Frontal cortex (tissue), 4 donors: ENCODE data around the gene XXYLT1. TPM values are rescaled to one million over a fixed set of nuclear protein-coding genes. Genes with fewer than 3 reads are reported as not detected.
A peak's percentile ranks its signal among the peaks of the same experiment; 100 is the strongest.
"Not testable (repeated sequence)": the region's sequence is repeated elsewhere in the genome, so short reads cannot be mapped to it uniquely, and the experiment has no call there.

Experiments used
- DNase-seq, 2 donors: peaks; one replicate each; pipeline ENCODE4 v3.0.0; 2012; ENCODE audit warnings: low spot score in 2 of 2
- FAIRE-seq: peaks from 2 replicates; lab custom pipeline; 2012; peaks lifted over from hg19 to GRCh38; lab: Jason Lieb, UNC
- total RNA-seq: library from RNA; depleted of rRNA; stranded (reverse); fragments of >200 nt; gene quantifications from one replicate; pipeline ENCODE4 v1.2.3, GENCODE V29; 2014
- donor health status: control.
- donor health status: control.
- donor health status: control.

The XXYLT1 gene
- total RNA-seq, 1 donor from 2014 or later: 23.6 TPM

DNA sequence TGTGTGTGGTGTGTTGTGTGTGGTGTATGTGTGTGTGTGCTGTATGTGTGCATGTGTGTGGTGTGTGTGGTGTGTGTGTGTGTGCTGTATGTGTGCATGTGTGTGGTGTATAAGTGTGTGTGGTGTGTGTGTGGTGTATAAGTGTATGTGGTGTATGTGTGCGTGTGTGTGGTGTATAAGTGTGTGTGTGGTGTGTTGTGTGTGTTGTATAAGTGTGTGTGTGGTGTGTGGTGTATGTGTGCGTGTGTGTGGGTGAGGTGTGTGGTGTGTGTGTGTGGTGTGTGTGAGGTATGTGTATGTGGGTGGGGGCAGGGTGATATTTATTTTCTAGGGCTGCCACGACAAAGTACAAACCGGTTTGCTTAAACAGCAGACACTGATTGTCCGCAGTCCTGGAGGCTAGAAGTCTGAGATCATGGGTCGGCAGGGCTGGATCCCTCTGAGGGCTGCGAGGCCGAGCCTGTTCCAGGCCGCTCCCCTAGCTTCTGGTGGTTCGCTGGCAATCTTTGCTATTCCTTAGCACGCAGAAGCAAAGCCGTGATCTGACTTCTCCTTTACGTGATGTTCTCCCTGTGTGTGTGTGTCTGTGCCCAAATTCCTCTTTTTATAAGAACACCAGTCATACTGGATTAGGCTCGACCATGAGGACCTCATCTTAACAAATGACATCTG, 160.2 kb downstream of the XXYLT1 start:
- DNase-seq: no peak
- no peak for FAIRE-seq

DNA sequence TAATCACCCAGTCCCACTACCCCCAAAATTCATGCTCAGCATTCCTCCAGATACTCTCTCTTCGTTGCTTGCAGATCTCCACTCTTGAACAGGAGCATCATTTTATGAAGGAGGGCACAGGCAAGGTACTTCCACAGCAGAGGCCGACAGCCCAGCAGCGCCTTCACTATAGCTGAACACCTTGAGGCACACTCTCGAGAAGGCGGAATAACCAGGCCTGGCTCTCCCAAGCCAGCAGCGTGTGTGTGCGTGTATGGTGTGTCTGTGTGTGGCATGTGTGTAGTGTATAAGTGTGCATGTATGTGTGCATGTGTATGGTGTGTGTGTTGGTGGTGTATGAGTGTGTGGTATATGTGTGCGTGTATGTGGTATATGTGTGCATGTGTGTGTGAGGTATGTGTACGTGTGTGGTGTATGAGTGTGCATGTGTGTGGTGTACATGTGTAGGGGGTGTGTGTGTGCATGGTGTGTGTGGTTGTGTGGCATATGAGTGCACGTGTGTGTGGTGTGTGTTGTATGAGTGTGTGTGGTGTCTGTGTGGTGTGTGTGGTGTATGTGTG, 161.8 kb downstream of the XXYLT1 start:
- DNase-seq: no peak
- FAIRE-seq: no peak

DNA sequence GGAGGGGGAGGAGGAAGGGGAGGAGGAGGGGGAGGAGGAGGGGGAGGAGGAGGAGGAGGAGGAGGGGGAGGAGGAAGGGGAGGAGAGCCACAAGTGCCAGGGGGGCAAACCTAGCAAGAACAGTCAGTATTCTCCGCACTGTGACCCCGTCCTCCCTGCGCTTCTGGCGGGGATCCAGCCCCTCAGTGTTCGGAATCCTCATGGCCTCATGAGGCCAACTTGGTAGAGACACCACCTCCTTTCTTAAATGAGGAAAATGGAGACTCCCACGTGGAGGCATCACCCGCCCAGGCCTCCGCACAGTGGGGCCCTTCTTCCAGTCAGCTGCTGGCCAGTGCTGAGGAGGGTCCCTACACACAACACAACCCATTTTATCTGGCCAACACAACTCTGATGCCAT, 163.4 kb downstream of the XXYLT1 start:
- no peak for FAIRE-seq
- no peak for DNase-seq

DNA sequence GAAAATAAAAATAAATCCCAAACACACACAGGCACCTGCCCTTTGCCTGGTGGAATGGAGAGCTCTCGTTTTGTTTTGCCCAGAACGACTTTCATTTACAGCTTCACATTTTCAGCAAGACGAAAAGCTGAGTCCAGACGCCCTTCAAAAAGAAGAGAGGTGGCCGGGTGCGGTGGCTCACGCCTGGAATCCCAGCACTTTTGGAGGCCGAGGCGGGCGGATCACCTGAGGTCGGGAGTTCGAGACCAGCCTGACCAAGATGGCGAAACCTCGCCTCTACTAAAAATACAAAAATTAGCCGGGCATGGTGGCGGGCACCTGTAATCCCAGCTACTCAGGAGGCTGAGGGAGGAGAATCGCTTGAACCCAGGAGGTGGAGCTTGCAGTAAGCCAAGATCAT, 163.9 kb downstream of the XXYLT1 start:
- not testable (repeated sequence) for FAIRE-seq

DNA sequence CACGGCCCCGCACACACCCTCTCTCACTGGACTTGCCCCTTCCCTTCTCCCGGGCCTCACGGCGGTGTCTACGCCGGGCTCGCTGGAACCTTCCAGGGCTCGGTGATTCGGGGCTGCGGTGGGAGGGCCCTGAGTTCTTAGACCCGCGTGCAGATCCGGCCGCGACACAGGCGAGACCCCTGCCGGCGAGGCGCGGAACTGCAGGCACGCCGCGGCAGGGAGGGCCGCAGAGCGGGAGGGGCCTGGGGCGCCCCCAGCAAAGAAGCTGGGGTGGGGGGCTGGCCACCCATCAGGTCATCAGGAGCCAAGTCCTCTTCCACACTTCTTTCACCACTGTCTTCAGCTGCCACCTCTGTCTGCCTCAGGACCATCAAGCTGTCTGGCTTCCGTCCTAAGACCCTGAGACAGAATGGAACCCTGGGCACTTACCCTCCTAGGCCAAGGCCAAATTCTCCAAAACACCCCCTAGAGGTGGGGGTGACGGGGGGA, 164.5 kb downstream of the XXYLT1 start:
- peak; percentile 77 to 85 for DNase-seq
- FAIRE-seq: no peak

More for the DNA sequence above, 163.9 kb downstream of the XXYLT1 start:
- DNase-seq: not testable (repeated sequence)

DNA sequence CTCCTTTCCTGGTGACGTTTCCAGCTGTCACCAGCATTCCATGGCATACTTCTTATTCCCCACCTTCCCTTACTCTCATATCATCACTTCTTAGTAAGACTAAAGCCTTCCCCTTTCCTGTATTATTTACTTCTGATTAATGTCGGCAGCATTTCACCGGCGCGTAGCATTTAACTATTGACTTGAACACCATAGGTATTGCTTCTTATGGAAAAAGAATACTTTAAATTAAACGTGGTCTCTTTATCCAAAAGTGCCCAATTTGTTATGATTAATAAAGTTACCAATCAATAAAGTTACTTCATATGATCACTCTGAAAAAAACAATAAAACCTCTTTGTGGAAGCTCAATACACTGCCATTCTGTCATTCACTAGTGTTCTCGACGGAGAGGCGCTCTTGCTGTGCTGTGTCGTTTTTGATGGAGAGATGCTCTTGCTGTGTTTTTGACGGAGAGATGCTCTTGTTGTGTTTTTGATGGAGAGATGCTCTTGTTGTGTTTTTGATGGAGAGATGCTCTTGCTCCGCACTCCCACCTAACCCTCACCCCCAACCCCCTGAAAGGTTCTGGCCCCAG, 165.0 kb downstream of the XXYLT1 start:
- FAIRE-seq: no peak
- DNase-seq: no peak

DNA sequence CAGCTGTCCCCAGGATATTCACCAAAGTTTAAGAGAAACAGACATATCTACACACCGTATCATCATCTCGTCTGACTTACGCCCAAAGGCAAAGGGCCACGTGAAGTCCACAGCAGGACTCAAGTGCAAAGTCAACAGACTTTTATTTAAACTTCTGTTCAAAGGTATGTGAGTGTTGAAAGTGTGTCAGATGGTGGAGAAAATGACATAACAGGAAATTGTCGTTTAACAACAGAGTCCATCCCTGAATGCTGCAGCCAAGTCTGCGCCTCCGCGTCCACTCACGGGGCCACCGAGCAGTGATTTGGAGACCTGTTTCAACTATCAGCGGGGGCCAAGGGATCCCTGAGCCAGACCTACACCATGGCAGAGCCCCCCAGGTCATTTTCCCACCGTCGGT, 165.6 kb downstream of the XXYLT1 start:
- no peak for FAIRE-seq
- no peak for DNase-seq

DNA sequence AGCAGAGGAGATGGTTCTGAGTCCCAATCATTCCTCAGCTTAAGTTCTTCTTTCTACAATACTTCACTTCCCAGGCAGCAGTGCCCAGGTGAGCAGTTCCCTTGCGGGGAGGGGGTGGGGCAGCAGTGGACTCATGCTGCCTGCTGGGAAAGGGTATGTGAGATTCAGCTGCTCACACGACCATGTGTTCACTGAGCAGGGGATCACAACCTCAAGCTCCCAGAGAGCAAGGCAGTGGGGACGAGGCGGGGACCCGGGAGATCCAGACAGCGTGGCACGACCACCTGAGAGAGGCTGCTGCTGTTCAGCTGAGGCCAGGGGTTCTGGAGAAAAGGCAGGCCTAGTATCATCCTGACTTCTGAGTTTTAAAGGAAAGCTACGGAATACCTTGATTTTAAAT, 166.6 kb downstream of the XXYLT1 start:
- no peak for DNase-seq

DNA sequence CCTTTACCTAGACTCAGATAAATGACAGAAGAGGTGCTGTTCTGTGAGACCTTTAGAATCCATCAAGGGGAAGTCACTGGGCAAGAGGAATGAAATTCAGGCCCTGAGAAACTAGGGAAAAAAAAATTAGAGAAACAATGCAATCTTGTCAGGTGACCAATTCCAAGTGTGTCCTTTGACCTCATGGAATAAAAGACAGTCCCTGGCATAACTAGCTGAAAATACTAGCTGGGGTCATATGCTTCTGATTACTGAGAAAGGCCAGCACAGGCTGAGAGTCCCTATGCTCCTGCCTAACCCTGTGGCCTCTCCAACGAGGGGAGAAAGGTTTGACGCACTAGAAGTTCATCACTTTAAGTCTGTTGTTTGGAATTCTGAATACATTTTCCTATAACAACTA, 167.3 kb downstream of the XXYLT1 start:
- FAIRE-seq (no peak), DNase-seq (no peak)

More for the DNA sequence above, 166.6 kb downstream of the XXYLT1 start:
- no peak for FAIRE-seq

DNA sequence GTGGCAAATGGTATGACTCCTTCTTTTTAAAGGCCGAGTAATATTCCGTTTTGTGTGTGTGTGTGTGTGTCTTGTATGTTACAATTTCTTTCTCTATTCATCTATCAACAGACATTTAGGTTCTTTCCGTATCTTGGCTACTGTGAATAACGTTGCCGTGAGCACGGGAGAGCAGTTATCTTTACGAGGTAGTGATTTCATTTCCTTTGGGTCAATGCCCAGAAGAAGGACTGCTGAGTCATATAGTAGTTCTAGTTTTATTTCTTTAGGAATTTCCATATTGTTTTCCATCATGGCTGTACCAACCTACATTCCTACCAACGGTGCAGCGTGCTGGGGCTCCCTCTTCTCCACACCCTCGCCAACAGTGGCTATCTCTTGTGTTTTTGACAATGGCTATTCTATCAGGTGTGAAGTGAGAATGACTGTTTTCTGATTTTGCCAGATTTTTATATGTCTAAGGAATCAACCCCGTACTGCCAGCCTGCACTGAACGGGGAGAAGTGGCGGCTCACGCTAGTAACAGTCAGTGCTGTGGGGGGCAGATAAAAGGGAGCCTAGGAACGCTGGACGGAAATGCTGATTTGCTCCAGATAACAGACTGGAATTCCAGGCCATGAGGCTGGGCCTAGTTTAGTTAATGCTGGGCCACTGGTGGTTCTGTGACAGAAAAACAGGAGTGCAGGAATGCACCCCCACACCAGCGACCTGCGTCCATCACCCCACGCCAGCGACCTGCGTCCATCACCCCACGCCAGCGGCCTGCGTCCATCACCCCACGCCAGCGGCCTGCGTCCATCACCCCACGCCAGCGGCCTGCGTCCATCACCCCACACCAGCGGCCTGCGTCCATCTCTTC, 168.1 kb downstream of the XXYLT1 start:
- DNase-seq: no peak
- FAIRE-seq: no peak

DNA sequence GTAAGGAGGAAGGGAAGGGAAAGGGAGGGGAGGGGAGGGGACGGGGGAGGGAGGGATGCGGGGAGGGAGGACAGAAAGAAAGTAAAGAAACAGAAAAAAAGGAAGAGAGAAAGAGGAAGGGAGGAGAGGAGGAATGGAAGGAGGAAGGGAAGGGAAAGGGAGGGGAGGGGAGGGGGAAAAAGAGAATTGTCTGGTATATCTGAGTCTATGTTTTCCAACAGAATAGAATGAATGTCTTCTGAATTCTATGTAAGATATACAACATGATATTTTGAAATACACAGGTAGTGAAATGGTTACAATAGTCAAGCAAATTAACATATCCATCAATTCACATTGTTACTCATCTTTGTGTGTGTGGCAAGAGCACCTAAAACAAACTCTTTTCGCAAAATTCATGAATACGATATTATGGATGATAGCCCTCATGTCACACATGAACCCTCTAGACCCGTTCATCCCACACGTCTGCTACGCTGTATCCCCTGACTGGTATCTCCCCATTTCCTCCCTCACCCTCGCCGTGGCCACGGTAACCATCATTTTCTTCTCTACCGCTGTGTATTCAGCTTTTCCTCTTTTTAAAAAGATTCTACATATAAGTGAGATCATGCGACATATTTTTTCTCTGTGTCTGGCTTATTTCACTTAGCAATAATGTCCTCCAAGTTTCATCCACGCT, 168.9 kb downstream of the XXYLT1 start:
- no peak for FAIRE-seq
- DNase-seq: no peak

DNA sequence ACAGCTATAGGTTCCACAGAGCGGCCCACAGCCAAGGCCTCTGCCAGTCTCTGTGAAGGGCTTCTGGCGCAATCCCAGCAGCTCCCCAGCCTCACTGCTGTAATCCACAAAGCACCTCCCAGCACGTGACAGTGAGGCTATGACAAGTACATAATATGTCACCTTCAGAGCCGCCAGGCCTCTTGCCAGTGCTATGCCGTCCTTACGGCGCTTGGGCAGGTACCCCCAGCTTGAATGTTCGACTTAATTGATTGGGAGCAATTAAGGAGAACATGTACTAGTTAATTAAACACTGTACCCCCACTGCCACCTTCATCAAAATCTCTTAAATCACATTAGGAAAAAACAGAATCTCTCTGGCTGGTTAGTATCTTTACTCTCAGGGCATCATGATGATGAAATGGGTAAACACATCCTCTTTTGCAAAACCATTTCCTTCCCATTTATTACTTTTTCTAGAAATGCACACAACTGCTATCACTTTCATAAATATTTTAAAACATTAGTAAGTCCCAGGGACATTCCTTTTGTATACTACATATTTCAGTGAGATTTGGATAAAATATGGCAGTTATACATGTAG, 169.9 kb downstream of the XXYLT1 start:
- FAIRE-seq: no peak

DNA sequence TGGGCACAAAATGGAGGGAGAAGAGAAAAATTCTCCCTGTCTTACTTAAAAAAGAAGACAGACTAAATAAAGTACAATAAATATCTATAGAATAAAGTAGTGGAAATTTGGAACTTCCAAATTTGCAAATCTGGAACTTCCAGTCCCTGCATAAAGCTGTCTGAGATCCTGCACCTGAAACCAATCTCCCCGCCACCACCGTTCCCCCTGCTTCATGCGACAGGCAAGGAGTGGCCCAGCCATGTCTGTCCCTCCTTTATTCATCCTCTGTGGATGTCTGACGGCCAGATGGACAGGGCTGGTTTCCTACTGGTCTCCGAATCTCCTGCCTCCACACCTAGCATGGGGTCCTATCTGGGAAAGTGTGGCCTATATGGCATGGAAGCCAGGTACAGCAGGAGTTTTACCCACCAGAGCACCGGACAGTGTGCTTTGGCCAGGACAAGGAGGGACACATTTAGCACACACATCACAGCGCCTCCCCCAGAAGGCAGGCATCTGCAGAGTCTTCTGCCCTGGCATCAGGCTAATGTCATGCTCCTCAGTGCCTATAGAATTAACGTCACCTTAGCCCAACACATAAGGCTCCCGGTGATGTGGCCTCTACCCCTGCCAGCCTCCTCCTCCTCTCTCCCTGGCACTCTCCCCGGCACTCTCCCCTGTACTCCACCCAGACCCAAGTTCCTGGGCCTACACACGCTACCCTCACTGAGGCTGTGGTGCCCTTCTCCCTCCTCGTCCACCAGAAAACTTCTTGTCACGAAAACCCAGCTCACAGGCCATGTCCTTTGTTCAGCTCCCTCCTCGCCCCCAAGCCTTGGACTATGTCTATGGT, 170.8 kb downstream of the XXYLT1 start:
- DNase-seq (no peak), FAIRE-seq (no peak)

More for the DNA sequence above, 169.9 kb downstream of the XXYLT1 start:
- DNase-seq: no peak

DNA sequence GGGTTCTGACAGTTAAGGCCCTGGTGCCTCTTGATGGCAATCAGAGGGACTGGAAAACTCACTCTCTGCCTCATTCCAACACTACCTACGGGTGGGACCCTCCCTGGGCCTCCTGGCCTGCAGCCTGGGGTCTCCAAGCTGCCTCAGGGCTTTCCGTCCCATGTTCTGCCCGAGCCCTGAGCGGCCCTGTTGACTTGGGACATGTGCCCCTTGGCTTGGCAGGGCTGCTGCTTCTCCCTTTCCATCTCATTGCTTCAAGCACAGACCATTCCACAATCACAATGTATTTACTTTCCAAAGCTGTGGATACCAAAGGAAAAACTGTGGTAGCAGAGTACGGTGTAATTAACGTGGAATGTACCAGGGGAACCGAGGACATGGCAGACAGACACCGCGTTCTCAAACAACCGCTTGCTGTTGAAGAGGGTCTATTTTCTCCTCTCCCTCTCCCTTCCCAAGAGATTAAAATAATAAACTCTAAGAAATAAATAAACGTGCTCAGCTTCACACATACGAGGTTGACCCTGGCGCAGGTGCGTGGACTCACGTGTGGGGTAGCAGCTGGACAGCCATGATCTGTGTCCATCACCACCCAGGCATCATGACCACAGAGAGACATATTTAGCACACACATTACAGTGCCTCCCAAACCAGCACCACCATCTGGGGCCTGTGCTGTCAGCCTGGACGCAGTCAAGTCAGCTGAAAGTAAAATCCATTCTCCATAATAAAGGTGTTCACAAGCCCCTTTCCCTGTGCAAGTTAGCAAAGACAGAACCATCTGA, 172.0 kb downstream of the XXYLT1 start:
- FAIRE-seq (no peak), DNase-seq (no peak)

DNA sequence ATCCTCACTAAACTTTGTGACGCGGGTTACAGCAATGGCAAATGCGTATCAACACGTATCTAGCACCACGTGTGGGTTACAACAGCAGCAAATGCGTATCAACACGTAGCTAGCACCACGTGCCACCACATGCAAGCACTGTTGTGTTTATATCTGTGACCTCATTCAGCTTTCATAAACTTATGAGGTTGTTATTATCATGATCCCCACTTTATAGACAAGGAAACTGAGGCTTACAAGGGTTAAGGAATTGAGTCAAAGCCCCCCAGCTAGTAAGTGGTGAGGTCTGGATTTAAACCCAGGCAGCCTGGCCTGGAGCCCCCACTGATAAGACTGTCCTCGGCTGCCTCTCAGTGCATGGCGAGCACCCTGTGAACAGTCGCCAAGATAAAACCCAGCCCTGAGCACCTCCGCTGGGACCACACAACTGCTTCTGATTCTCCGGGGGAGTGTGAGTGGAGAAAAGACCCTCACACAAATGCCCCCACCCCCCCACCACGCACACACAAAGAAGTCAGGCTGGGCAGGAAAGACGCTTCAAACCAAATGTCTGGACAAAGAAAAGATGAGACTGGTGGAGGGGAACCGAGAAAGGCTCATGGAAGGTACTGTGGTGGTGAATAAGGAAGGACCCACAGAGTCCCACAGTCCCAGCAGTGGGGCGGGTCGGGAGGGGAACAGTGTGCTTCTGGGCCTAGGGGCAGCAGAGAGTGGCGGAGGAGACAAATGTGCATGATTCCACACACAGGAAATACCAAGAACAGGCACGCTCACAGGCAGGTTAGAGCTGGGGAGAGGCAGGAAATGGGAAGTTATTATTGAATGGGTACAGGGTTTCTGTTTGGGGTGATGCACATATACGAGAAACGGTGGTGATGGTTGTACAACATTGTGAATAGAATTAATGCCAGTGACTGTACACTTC, 173.4 kb downstream of the XXYLT1 start:
- FAIRE-seq (no peak), DNase-seq (no peak)

DNA sequence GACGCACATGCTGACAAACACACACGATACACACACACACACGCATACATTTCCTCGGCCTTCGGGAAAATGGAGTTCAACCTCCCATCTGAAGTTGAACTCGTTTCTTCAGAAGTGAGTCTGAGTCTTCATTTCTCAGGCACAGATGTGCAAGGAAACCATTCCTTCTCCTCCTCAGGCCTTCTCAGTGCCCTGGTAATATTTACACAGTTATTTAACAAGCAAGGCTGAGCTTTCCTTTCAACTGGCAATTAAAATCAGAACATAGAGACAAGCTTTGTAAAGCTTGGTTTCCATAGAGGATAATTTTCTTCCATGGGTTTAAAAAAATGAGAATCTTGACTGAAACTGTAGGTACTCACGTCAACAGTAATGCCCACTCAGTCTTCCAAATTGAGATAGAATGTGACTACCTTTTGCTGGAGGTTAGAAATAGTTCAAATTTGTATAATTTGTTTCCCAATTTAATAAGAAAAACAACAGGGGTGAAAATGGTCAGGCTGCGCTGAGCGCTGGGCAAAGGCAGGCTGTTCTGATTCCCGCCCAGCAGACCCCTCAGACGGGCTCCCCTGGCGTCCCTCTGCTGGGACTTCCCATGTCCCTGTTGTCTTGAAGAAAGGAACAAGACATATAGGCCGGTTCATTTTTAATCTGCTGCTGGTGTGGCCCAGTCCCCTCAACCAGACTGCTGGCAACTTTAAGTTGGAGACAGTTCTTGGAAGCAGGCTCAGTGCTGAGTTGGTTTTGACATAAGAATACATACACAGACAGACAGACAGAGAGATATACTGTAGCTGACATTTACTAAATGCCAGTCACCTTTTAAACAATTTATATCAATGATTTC, 174.3 kb downstream of the XXYLT1 start:
- FAIRE-seq: no peak

More for the DNA sequence above, 174.3 kb downstream of the XXYLT1 start:
- no peak for DNase-seq
